ENCODE results near the gene ZFYVE9. TPM values are rescaled to one million over a fixed set of nuclear protein-coding genes. Genes with fewer than 3 reads are reported as not detected.
A peak's percentile ranks its signal among the peaks of the same experiment; 100 is the strongest.

ZFYVE9 gene
- total and polyA plus RNA-seq, 12 donors = 3.4 to 28.9 (median 22.2) TPM

GRCh38 chr1:52259886-52260285 lies 118.0 kb downstream of the ZFYVE9 start:
- no peak for TF ChIP-seq POLR2A (IDR thresholded peaks at IDR 0.05)
- no peak for TF ChIP-seq CTCF (IDR thresholded peaks at IDR 0.05)
- no peak overlapping the region for H3K4me3 ChIP-seq
- 93 to 95% (median 94%) methylated on average over 3 of the region's 3 CpGs for WGBS, 4 donors
- no peak for DNase-seq
- H3K27ac ChIP-seq = no peak overlapping the region
- no peaks in the 10 kb centered on the region for H3K36me3 ChIP-seq (replicated peaks in 1 of 2)
- no peaks in the 10 kb centered on the region for H3K4me1 ChIP-seq (replicated peaks in 1 of 2)
- no peaks in the 10 kb centered on the region for H3K27me3 ChIP-seq
- intact Hi-C loops (cut with DNase I) = no loop called here
- no peaks in the 10 kb centered on the region for H3K9me3 ChIP-seq (replicated peaks in 1 of 3)

GRCh38 chr1:52263153-52263910 lies 121.4 kb downstream of the ZFYVE9 start:
- no peak overlapping the region for H3K4me3 ChIP-seq
- H3K27me3 ChIP-seq = no peaks in the 10 kb centered on the region
- H3K9me3 ChIP-seq (replicated peaks in 1 of 3) = no peaks in the 10 kb centered on the region
- no peaks in the 10 kb centered on the region for H3K36me3 ChIP-seq (replicated peaks in 1 of 2)
- DNase-seq = no peak
- intact Hi-C loops (cut with DNase I) = no loop called here
- H3K4me1 ChIP-seq (replicated peaks in 1 of 2) = no peaks in the 10 kb centered on the region
- WGBS, 4 donors = 71 to 85% (median 81%) methylated on average over 3 of the region's 3 CpGs
- H3K27ac ChIP-seq = no peak overlapping the region
- TF ChIP-seq POLR2A (IDR thresholded peaks at IDR 0.05) (no peak), CTCF (IDR thresholded peaks at IDR 0.05) (no peak)

GRCh38 chr1:52264530-52265115 lies 122.7 kb downstream of the ZFYVE9 start:
- Histone ChIP-seq H3K36me3 (replicated peaks in 1 of 2) (no peaks in the 10 kb centered on the region), H3K27me3 (no peaks in the 10 kb centered on the region), H3K4me1 (replicated peaks in 1 of 2) (no peaks in the 10 kb centered on the region), H3K4me3 (no peak overlapping the region), H3K9me3 (replicated peaks in 1 of 3) (no peaks in the 10 kb centered on the region), H3K27ac (no peak overlapping the region)
- no peak for DNase-seq
- WGBS, 4 donors = 48 to 60% (median 57%) methylated on average over 2 of the region's 2 CpGs
- peak in 1 of 6 experiments; percentile 5 for TF ChIP-seq CTCF (IDR thresholded peaks at IDR 0.05)
- TF ChIP-seq POLR2A (IDR thresholded peaks at IDR 0.05) = no peak
- intact Hi-C loops (cut with DNase I) = no loop called here

GRCh38 chr1:52266507-52266906 lies 124.6 kb downstream of the ZFYVE9 start:
- WGBS, 4 donors = 94 to 97% (median 95%) methylated on average over 1 of the region's 1 CpG
- Histone ChIP-seq H3K9me3 (replicated peaks in 1 of 3) (no peaks in the 10 kb centered on the region), H3K4me1 (replicated peaks in 1 of 2) (no peaks in the 10 kb centered on the region), H3K36me3 (replicated peaks in 1 of 2) (no peaks in the 10 kb centered on the region), H3K4me3 (no peak overlapping the region), H3K27me3 (no peaks in the 10 kb centered on the region), H3K27ac (no peak overlapping the region)
- TF ChIP-seq CTCF (IDR thresholded peaks at IDR 0.05) (no peak), POLR2A (IDR thresholded peaks at IDR 0.05) (no peak)
- no peak for DNase-seq
- intact Hi-C loops (cut with DNase I) = no loop called here

Data from adrenal gland (tissue), 12 donors.